B cell (primary cell): ENCODE results near the gene MAPK8. TPM values are rescaled to one million over a fixed set of nuclear protein-coding genes. Genes with fewer than 3 reads are reported as not detected.

Source experiments
- ATAC-seq: fragments of 200-7000 bp; cut with Tn5 transposase; one replicate; pipeline ENCODE4 v1.10.0; 2021; ENCODE audit warnings: low read depth, mild to moderate bottlenecking, moderate number of reproducible peaks, moderate library complexity
- CTCF ChIA-PET: fragments of 350-600 bp; sonication (Branson Sonifier 250); formaldehyde crosslinking; loops from one replicate; lab custom pipeline; 2021; ENCODE audit warnings: antibody characterized with exemption, inconsistent platforms; lab: Charles Lee
- POLR2A ChIA-PET: fragments of 350-600 bp; sonication (Branson Sonifier 250); formaldehyde crosslinking; loops from one replicate; lab custom pipeline; 2021; ENCODE audit warnings: antibody characterized with exemption; lab: Charles Lee
- DNase-seq: peaks from one replicate; pipeline ENCODE4 v3.0.0; 2013
- H2AFZ ChIP-seq: 2 replicates; pipeline ENCODE4 v1.6.1; 2012; ENCODE audit warnings: mild to moderate bottlenecking, low read depth, low read length; ENCODE audit not compliant: insufficient read depth, poor library complexity, severe bottlenecking
- H3K27ac ChIP-seq, 2 donors: 1 replicate in 1 of 2; 2 replicates in 1 of 2; pipeline ENCODE4 v1.5.1; 2012 to 2013; ENCODE audit warnings: low read length in 2 of 2, mild to moderate bottlenecking in 2 of 2, moderate library complexity in 1 of 2
- H3K27me3 ChIP-seq, 4 experiments: fragments of 200-600 bp in 1 of 4; sonication (generic) in 1 of 4; replicated peaks in 1 of 4; 1 replicate in 2 of 4; 2 replicates in 2 of 4; pipeline versions ENCODE4 v1.6.1 to v1.7.0; 2013 to 2016; ENCODE audit warnings: low read length in 3 of 4, mild to moderate bottlenecking in 2 of 4, mixed read lengths in 1 of 4, moderate library complexity in 1 of 4; ENCODE audit not compliant: insufficient read depth in 4 of 4, control insufficient read depth in 3 of 4; ENCODE audit errors: control extremely low read depth in 1 of 4
- H3K36me3 ChIP-seq, 2 experiments: replicated peaks in 1 of 2; 1 replicate in 1 of 2; 2 replicates in 1 of 2; pipeline versions ENCODE4 v1.6.1 to v1.7.1; 2013; ENCODE audit warnings: low read length in 1 of 2; ENCODE audit not compliant: insufficient read depth in 2 of 2, control insufficient read depth in 1 of 2; ENCODE audit errors: control extremely low read depth in 1 of 2, extremely low read depth in 1 of 2
- H3K4me1 ChIP-seq, 2 donors: fragments of 200-600 bp in 1 of 2; sonication (generic) in 1 of 2; 1 replicate in 1 of 2; 2 replicates in 1 of 2; pipeline versions ENCODE4 v1.5.1 to v1.6.1; 2013 to 2017; ENCODE audit warnings: low read length in 2 of 2; ENCODE audit not compliant: control insufficient read depth in 2 of 2, insufficient read depth in 2 of 2
- H3K4me2 ChIP-seq: replicated peaks from 2 replicates; pipeline ENCODE3; 2012; ENCODE audit warnings: mild to moderate bottlenecking, low read depth, low read length; ENCODE audit not compliant: poor library complexity, severe bottlenecking
- H3K4me3 ChIP-seq, 5 experiments: fragments of 200-600 bp in 1 of 5; sonication (generic) in 1 of 5; 1 replicate in 3 of 5; 2 replicates in 2 of 5; pipeline versions ENCODE4 v1.5.1 to v1.7.0; 2011 to 2016; ENCODE audit warnings: low read length in 4 of 5, mild to moderate bottlenecking in 4 of 5, low read depth in 2 of 5, control low read depth in 1 of 5, moderate library complexity in 1 of 5; ENCODE audit not compliant: insufficient read depth in 1 of 5; ENCODE audit errors: control extremely low read depth in 1 of 5, extremely low read depth in 1 of 5
- H3K79me2 ChIP-seq: fragments of 200-600 bp; sonication (generic); one replicate; pipeline ENCODE4 v1.6.0; 2016; ENCODE audit warnings: low read length; ENCODE audit not compliant: control insufficient read depth, insufficient read depth
- H3K9ac ChIP-seq: fragments of 200-600 bp; sonication (generic); 2 replicates; pipeline ENCODE4 v1.6.1; 2017; ENCODE audit warnings: mild to moderate bottlenecking, low read length, moderate library complexity
- H3K9me3 ChIP-seq, 3 donors: one replicate each; pipeline versions ENCODE4 v1.6.1 to v1.7.1; 2013; ENCODE audit warnings: low read length in 2 of 3; ENCODE audit not compliant: control insufficient read depth in 2 of 3, insufficient read depth in 1 of 3; ENCODE audit errors: control extremely low read depth in 1 of 3
- H4K20me1 ChIP-seq: 2 replicates; pipeline ENCODE4 v1.6.0; 2012; ENCODE audit warnings: mild to moderate bottlenecking, low read length; ENCODE audit not compliant: insufficient read depth, control insufficient read depth, poor library complexity, severe bottlenecking
- H3K27ac Mint-ChIP-seq: one replicate; pipeline ENCODE4 v1.8.0; 2021; ENCODE audit warnings: mixed read lengths
- H3K27me3 Mint-ChIP-seq: one replicate; pipeline ENCODE4 v1.8.0; 2021; ENCODE audit warnings: mixed read lengths
- H3K4me1 Mint-ChIP-seq: one replicate; pipeline ENCODE4 v1.8.0; 2021; ENCODE audit warnings: mixed read lengths
- H3K4me3 Mint-ChIP-seq: one replicate; pipeline ENCODE4 v1.8.0; 2021; ENCODE audit warnings: mixed read lengths
- H3K9me3 Mint-ChIP-seq: one replicate; pipeline ENCODE4 v1.8.0; 2022; ENCODE audit warnings: mixed read lengths; ENCODE audit not compliant: insufficient read depth
- EZH2 ChIP-seq: IDR thresholded peaks from 2 replicates; pipeline ENCODE4 v1.6.1; 2012; ENCODE audit warnings: borderline replicate concordance, low read depth, mild to moderate bottlenecking, moderate library complexity, low read length; ENCODE audit not compliant: insufficient read depth, poor library complexity, severe bottlenecking
- whole genome bisulfite sequencing: methylation state at CpG from one replicate; pipeline ENCODE4 v1.1.5; 2013; ENCODE audit warnings: missing lambda C conversion rate; ENCODE audit not compliant: insufficient coverage; 5-methylcytosine and 5-hydroxymethylcytosine counted together
- intact Hi-C: fragments of 100-400 bp; cut with micrococcal nuclease; formaldehyde crosslinking; loops from one replicate; pipeline ENCODE4 v1.10.0; 2022
- polyA plus RNA-seq: library from polyadenylated mRNA; depleted of rRNA; stranded (reverse); fragments of >200 nt; gene quantifications from 2 replicates; pipeline ENCODE4 v1.2.3, GENCODE V29; 2012
- total RNA-seq, 2 donors: library from RNA; stranded (reverse); fragments of 120-200 nt in 1 of 2; gene quantifications; 1 replicate in 1 of 2; 2 replicates in 1 of 2; pipeline versions ENCODE4 v1.2.3 to v1.2.4, GENCODE V29; 2013 to 2022
- TF ChIP-seq, protein P1 (sequence below): fragments of 200-600 bp; IDR thresholded peaks from one replicate; pipeline ENCODE4 v1.8.0; 2022; ENCODE audit warnings: antibody characterized with exemption, mild to moderate bottlenecking

Gene MAPK8
- total and polyA plus RNA-seq, 2 donors (not counting 1 experiment from before 2014, with no cell fraction given): 13.7 to 40.0 TPM

DNA sequence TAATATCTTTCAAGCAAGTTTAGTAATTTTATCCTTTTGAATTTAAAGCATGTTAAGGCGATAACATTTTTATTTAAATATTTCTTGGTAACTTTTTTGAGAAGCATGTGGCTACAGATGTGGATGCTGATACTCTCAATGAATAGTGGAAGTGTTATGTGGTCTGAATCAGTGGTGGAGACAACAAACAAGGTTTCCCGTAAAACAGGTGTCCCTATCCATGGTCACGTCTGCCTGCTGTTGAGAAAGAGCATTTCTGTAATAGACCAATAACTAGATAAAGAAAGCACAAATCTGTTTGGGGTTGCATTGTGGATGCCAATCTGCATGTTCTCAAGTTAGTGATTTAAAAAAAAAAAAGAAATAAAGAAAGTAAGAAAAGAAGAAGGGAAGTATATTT is 13.9 kb upstream of the MAPK8 start:
- Mint-ChIP-seq H3K4me3 (no peak overlapping the region), H3K27me3 (no peaks in the 10 kb centered on the region), H3K9me3 (no peaks in the 10 kb centered on the region), H3K27ac (no peak overlapping the region), H3K4me1 (peaks cover 7% of the 10 kb centered on the region)
- CTCF ChIA-PET: no interaction called here
- Histone ChIP-seq H3K4me1 (no peaks in the 10 kb centered on the region), H4K20me1 (no peaks in the 10 kb centered on the region), H3K79me2 (no peaks in the 10 kb centered on the region), H3K27ac (no peak overlapping the region), H3K36me3 (no peaks in the 10 kb centered on the region), H2AFZ (no peak overlapping the region), H3K9me3 (no peaks in the 10 kb centered on the region), H3K9ac (no peak overlapping the region), H3K4me2 (no peak overlapping the region), H3K4me3 (no peak overlapping the region), H3K27me3 (no peaks in the 10 kb centered on the region)
- ATAC-seq: no peak
- TF ChIP-seq EZH2: no peak
- TF ChIP-seq, protein P1, sequence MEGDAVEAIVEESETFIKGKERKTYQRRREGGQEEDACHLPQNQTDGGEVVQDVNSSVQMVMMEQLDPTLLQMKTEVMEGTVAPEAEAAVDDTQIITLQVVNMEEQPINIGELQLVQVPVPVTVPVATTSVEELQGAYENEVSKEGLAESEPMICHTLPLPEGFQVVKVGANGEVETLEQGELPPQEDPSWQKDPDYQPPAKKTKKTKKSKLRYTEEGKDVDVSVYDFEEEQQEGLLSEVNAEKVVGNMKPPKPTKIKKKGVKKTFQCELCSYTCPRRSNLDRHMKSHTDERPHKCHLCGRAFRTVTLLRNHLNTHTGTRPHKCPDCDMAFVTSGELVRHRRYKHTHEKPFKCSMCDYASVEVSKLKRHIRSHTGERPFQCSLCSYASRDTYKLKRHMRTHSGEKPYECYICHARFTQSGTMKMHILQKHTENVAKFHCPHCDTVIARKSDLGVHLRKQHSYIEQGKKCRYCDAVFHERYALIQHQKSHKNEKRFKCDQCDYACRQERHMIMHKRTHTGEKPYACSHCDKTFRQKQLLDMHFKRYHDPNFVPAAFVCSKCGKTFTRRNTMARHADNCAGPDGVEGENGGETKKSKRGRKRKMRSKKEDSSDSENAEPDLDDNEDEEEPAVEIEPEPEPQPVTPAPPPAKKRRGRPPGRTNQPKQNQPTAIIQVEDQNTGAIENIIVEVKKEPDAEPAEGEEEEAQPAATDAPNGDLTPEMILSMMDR: no peak
- no CpG with 5 or more reads among the region's 3 CpGs for WGBS
- POLR2A ChIA-PET: no interaction called here
- intact Hi-C loops: no loop called here
- no peak for DNase-seq

DNA sequence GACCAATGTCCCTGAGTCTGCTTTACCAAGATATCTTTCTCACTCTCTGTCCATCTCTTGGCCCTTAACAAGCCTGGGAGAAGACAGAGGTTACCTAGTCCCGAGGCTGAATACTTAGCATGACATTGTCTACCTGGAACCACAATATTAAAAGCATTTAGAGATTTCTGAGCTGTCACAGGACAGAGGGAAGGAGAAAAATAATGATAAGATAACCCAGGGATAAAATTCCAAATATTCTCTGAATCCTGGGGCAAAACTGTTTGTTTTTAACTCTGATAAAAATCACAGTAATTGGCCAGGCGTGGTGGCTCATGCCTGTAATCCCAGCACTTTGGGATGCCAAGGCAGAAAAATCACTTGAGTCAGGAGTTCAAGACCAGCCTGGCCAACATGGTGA is 12.0 kb upstream of the MAPK8 start:
- Histone ChIP-seq H2AFZ (no peak overlapping the region), H3K9me3 (no peaks in the 10 kb centered on the region), H3K27me3 (no peaks in the 10 kb centered on the region), H3K27ac (no peak overlapping the region), H3K4me3 (no peak overlapping the region), H3K36me3 (no peaks in the 10 kb centered on the region), H3K4me2 (no peak overlapping the region), H3K9ac (no peak overlapping the region), H4K20me1 (no peaks in the 10 kb centered on the region), H3K4me1 (no peaks in the 10 kb centered on the region), H3K79me2 (no peaks in the 10 kb centered on the region)
- no peak for ATAC-seq
- no peak for DNase-seq
- intact Hi-C loops: no loop called here
- WGBS: 100% methylated on average over 1 of the region's 2 CpGs
- H3K4me1 Mint-ChIP-seq: peaks cover 7% of the 10 kb centered on the region
- CTCF ChIA-PET: interaction anchor here (0.9 kb wide), 1 partner anchor 362 kb away, joined by 4 read pairs; no protein-coding TSS in a partner anchor
- no peak overlapping the region for H3K27ac Mint-ChIP-seq
- TF ChIP-seq, protein P1: no peak
- no peak for TF ChIP-seq EZH2
- POLR2A ChIA-PET: no interaction called here
- H3K4me3 Mint-ChIP-seq: no peak overlapping the region
- H3K9me3 Mint-ChIP-seq: no peaks in the 10 kb centered on the region
- no peaks in the 10 kb centered on the region for H3K27me3 Mint-ChIP-seq
